Hepatocyte (in vitro differentiated cells): Measurements from ENCODE around the gene CXCR5. TPM values are rescaled to one million over a fixed set of nuclear protein-coding genes. Genes with fewer than 3 reads are reported as not detected.
"Not testable (repeated sequence)": the region's sequence is repeated elsewhere in the genome, so short reads cannot be mapped to it uniquely, and the experiment has no call there.

Experiments
- DNase-seq: peaks from one replicate; pipeline ENCODE4 v3.0.0-alpha.2; 2016; ENCODE audit warnings: low spot score
- H2AFZ ChIP-seq: fragments of 200-600 bp; sonication (generic); 2 replicates; pipeline ENCODE4 v1.6.0; 2016; ENCODE audit warnings: antibody characterized with exemption, mild to moderate bottlenecking
- H3K27ac ChIP-seq: fragments of 200-600 bp; sonication (generic); 2 replicates; pipeline ENCODE4 v1.5.1; 2016; ENCODE audit warnings: mild to moderate bottlenecking
- H3K27me3 ChIP-seq: fragments of 200-600 bp; sonication (generic); 2 replicates; pipeline ENCODE4 v1.6.1; 2016
- H3K36me3 ChIP-seq: fragments of 200-600 bp; sonication (generic); replicated peaks from 2 replicates; pipeline ENCODE4 v1.5.1; 2016; ENCODE audit warnings: low read depth; ENCODE audit not compliant: insufficient read depth
- H3K4me1 ChIP-seq: fragments of 200-600 bp; sonication (generic); 2 replicates; pipeline ENCODE4 v1.5.1; 2016; ENCODE audit warnings: mild to moderate bottlenecking, moderate library complexity; ENCODE audit not compliant: insufficient read depth
- H3K4me2 ChIP-seq: fragments of 200-600 bp; sonication (generic); 2 replicates; pipeline ENCODE4 v1.6.0; 2016
- H3K4me3 ChIP-seq: fragments of 200-600 bp; sonication (generic); 2 replicates; pipeline ENCODE4 v1.5.1; 2016; ENCODE audit warnings: mild to moderate bottlenecking
- H3K79me2 ChIP-seq: fragments of 200-600 bp; sonication (generic); 2 replicates; pipeline ENCODE4 v1.6.0; 2017; ENCODE audit warnings: mild to moderate bottlenecking
- H3K9me2 ChIP-seq: fragments of 200-600 bp; sonication (generic); replicated peaks from 2 replicates; pipeline ENCODE4 v1.6.0; 2017; ENCODE audit warnings: mild to moderate bottlenecking; ENCODE audit not compliant: insufficient read depth
- H3K9me3 ChIP-seq: fragments of 200-600 bp; sonication (generic); 2 replicates; pipeline ENCODE4 v1.5.1; 2016; ENCODE audit warnings: low read depth, mild to moderate bottlenecking
- H4K20me1 ChIP-seq: fragments of 200-600 bp; sonication (generic); 2 replicates; pipeline ENCODE4 v1.6.0; 2016; ENCODE audit warnings: mild to moderate bottlenecking; ENCODE audit not compliant: insufficient read depth, poor library complexity, severe bottlenecking
- EZH2 ChIP-seq: fragments of 200-600 bp; sonication (generic); IDR thresholded peaks from 2 replicates; pipeline ENCODE4 v1.6.1; 2016; ENCODE audit warnings: antibody characterized with exemption, mild to moderate bottlenecking, borderline replicate concordance
- EZH2phosphoT487 ChIP-seq: fragments of 200-600 bp; sonication (generic); IDR thresholded peaks from one replicate; pipeline ENCODE4 v1.6.1; 2018; ENCODE audit warnings: antibody characterized with exemption, mild to moderate bottlenecking, low read depth, moderate library complexity; ENCODE audit not compliant: unreplicated experiment, severe bottlenecking
- WGBS: methylation state at CpG from one replicate; pipeline ENCODE4 v1.1.6; 2016; ENCODE audit warnings: low lambda C conversion rate; ENCODE audit errors: missing lambda C conversion rate; 5-methylcytosine and 5-hydroxymethylcytosine counted together
- polyA plus RNA-seq: library from polyadenylated mRNA; unstranded; fragments of >200 nt; fragmentation: Nextera tagmentation; extraction: Ambion mirVana; gene quantifications from 2 replicates; pipeline ENCODE4 v1.2.1, GENCODE V29; 2016
- total RNA-seq: library from RNA; depleted of rRNA; stranded (reverse); fragments of >200 nt; gene quantifications from 2 replicates; pipeline ENCODE4 v1.2.3, GENCODE V29; 2014
- TF ChIP-seq, protein P1 (sequence below): fragments of 200-600 bp; sonication (generic); IDR thresholded peaks from 2 replicates; pipeline ENCODE4 v1.5.1; 2016; ENCODE audit warnings: antibody characterized with exemption, mild to moderate bottlenecking; ENCODE audit not compliant: poor library complexity

CXCR5 gene
- total and polyA plus RNA-seq, 2 experiments from 2014 or later: 0.11 TPM; not detected in 1

DNA sequence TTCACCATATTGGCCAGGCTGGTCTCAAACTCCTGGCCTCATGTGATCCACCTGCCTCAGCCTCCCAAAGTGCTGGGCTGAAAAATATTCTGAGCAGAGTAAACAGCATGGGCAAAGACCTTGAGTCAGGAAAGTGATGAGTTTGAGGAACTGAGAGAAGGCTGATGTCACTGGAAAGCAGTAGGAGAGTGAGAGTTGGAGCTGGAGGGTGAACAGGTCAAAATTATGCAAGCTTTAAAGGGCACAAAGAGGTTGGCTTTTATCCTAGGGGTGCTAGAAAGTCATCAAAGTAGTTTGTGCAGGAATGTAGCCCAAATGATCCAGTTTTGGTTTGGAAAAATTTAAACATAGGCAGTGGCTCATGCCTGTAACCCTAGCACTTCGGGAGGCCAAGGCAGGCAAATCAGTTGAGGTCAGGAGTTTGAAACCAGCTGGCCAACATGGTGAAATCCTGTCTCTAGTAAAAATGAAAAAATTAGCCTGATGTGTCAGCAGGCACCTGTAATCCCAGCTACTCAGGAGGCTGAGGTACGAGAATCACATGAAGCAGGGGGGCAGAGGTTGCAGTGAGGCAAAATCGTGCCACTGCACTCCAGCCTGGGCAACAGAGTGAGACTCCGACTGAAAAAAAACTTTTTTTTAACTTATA, 44.7 kb upstream of the CXCR5 start:
- DNase-seq: no peak
- Histone ChIP-seq H4K20me1 (no peaks in the 10 kb centered on the region), H2AFZ (no peak overlapping the region), H3K27ac (no peak overlapping the region), H3K36me3 (no peaks in the 10 kb centered on the region), H3K27me3 (no peaks in the 10 kb centered on the region), H3K4me3 (no peak overlapping the region), H3K4me2 (no peak overlapping the region), H3K9me2 (no peaks in the 10 kb centered on the region), H3K9me3 (no peaks in the 10 kb centered on the region), H3K4me1 (no peaks in the 10 kb centered on the region), H3K79me2 (no peaks in the 10 kb centered on the region)
- TF ChIP-seq EZH2phosphoT487 (no peak), EZH2 (no peak)
- TF ChIP-seq, protein P1, sequence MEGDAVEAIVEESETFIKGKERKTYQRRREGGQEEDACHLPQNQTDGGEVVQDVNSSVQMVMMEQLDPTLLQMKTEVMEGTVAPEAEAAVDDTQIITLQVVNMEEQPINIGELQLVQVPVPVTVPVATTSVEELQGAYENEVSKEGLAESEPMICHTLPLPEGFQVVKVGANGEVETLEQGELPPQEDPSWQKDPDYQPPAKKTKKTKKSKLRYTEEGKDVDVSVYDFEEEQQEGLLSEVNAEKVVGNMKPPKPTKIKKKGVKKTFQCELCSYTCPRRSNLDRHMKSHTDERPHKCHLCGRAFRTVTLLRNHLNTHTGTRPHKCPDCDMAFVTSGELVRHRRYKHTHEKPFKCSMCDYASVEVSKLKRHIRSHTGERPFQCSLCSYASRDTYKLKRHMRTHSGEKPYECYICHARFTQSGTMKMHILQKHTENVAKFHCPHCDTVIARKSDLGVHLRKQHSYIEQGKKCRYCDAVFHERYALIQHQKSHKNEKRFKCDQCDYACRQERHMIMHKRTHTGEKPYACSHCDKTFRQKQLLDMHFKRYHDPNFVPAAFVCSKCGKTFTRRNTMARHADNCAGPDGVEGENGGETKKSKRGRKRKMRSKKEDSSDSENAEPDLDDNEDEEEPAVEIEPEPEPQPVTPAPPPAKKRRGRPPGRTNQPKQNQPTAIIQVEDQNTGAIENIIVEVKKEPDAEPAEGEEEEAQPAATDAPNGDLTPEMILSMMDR: no peak
- WGBS: 81% methylated on average over 4 of the region's 4 CpGs

DNA sequence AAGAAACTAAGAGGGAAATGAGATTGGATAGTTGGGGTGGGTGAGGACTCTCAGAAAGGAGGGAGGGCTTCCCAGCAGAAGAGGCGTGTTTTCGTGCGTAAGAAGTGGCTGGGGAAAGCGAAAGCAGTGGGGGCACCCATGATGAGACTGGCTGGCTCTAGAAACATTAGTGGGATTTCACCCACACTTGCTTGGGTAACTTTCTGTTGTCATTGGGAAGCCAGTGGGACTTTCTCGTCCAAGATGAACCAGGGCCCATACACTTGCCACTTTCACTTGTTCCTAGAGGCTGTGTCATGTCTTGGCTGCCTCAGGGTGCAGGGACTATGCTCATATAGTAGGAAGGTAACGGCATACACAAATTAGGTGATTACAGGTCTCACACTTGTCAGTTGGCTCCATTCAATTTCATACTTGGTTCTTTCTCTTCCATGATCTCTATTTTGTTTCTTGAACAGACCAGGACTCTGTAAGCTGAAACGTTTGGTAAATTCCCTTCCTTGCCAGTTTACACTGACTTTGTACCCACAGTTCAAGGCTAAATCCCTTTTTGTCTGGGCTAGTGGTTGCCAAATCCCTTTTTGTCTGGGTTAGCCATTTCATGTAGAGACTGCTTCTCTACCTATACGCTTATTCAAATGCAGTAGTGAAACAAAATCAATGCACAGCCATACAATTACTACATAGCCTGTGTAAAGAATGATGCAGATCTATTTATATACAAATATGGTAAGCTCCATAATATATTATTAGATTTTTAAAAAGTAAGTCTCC, 42.0 kb upstream of the CXCR5 start:
- H3K27me3 ChIP-seq: no peaks in the 10 kb centered on the region
- no peaks in the 10 kb centered on the region for H3K79me2 ChIP-seq
- H3K9me2 ChIP-seq: no peaks in the 10 kb centered on the region
- H3K9me3 ChIP-seq: no peaks in the 10 kb centered on the region
- H3K36me3 ChIP-seq: no peaks in the 10 kb centered on the region
- H3K4me2 ChIP-seq: no peak overlapping the region
- no peak overlapping the region for H3K27ac ChIP-seq
- H4K20me1 ChIP-seq: no peaks in the 10 kb centered on the region
- H3K4me1 ChIP-seq: no peaks in the 10 kb centered on the region
- TF ChIP-seq EZH2phosphoT487 (no peak), EZH2 (no peak)
- TF ChIP-seq, protein P1: no peak
- DNase-seq: no peak
- no peak overlapping the region for H3K4me3 ChIP-seq
- no peak overlapping the region for H2AFZ ChIP-seq
- 87% methylated on average over 8 of the region's 8 CpGs for WGBS

- Histone ChIP-seq H3K4me1 (no peaks in the 10 kb centered on the region), H2AFZ (no peak overlapping the region), H3K36me3 (no peaks in the 10 kb centered on the region), H3K9me2 (no peaks in the 10 kb centered on the region), H3K27me3 (no peaks in the 10 kb centered on the region), H4K20me1 (no peaks in the 10 kb centered on the region), H3K4me2 (no peak overlapping the region), H3K9me3 (no peaks in the 10 kb centered on the region), H3K79me2 (no peaks in the 10 kb centered on the region), H3K4me3 (no peak overlapping the region), H3K27ac (no peak overlapping the region)
- 53% methylated on average over 2 of the region's 2 CpGs for WGBS
- no peak for DNase-seq
- TF ChIP-seq EZH2phosphoT487 (no peak), EZH2 (no peak)
- TF ChIP-seq, protein P1: no peak
These were observed 41.3 kb upstream of the CXCR5 start for GRCh38 chr11:118842369-118842768.

DNA sequence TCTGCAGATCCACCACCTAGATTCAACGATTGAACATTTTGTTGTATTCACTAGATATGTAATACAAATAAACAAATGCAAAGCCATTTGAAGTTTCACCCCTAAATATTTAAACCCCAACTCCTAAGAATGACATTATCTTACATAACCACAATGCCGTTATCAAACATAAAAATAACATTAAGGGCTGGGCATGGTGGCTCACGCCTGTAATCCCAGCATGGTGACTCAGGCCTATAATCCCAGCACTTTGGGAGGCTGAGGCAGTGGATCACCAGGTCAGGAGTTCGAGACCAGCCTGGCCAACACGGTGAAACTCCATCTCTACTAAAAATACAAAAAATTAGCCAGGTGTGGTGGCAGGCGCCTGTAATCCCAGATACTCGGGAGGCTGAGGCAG, 40.8 kb upstream of the CXCR5 start:
- H3K36me3 ChIP-seq, H3K27me3 ChIP-seq, DNase-seq, H2AFZ ChIP-seq, H3K4me1 ChIP-seq, H3K79me2 ChIP-seq, H3K4me2 ChIP-seq, H3K9me2 ChIP-seq, H3K4me3 ChIP-seq, H3K27ac ChIP-seq, H4K20me1 ChIP-seq, H3K9me3 ChIP-seq: not testable (repeated sequence)
- 90% methylated on average over 7 of the region's 7 CpGs for WGBS
